Measurements from ENCODE around the gene ADARB1. TPM values are rescaled to one million over a fixed set of nuclear protein-coding genes. Genes with fewer than 3 reads are reported as not detected.
"Not testable (repeated sequence)": the region's sequence is repeated elsewhere in the genome, so short reads cannot be mapped to it uniquely, and the experiment has no call there.

The ADARB1 gene
- polyA plus RNA-seq, 3 donors: 0.40 to 2.6 (median 1.0) TPM

GRCh38 chr21:45143855-45144254 is 69.5 kb downstream of the ADARB1 start:
- no peak overlapping the region for H3K27ac ChIP-seq (ENCODE audit: low read depth in 1 of 2, low read length in 2 of 2)
- Mint-ChIP-seq H3K27me3 (ENCODE audit: low read depth in 3 of 3) (peaks cover 0 to 3% (median 2%) of the 10 kb centered on the region in 3 donors), H3K27ac (no peak overlapping the region), H3K9me3 (no peaks in the 10 kb centered on the region), H3K4me1 (peaks cover 4% of the 10 kb centered on the region), H3K4me3 (no peak overlapping the region), H3K36me3 (peaks cover 0 to 3% of the 10 kb centered on the region in 2 donors)
- no peak overlapping the region for H3K9ac ChIP-seq (ENCODE audit: insufficient read depth, low read length, poor library complexity, severe bottlenecking)
- no peaks in the 10 kb centered on the region for H3K9me3 ChIP-seq (replicated peaks in 1 of 2; ENCODE audit: control insufficient read depth in 1 of 2, insufficient read depth in 1 of 2, low read length in 2 of 2)
- H3K4me3 ChIP-seq (replicated peaks in 1 of 3; ENCODE audit: low read depth in 2 of 3, low read length in 3 of 3): no peak overlapping the region
- H2AFZ ChIP-seq (ENCODE audit: insufficient read depth, low read depth, low read length, poor library complexity, severe bottlenecking): no peak overlapping the region
- WGBS (ENCODE audit: insufficient coverage): 100% methylated on average over 1 of the region's 3 CpGs
- H3K4me1 ChIP-seq (ENCODE audit: control insufficient read depth in 1 of 2, insufficient read depth in 2 of 2, low read length in 2 of 2): no peaks in the 10 kb centered on the region
- H3K79me2 ChIP-seq (ENCODE audit: insufficient read depth, low read length): no peaks in the 10 kb centered on the region
- H3K36me3 ChIP-seq (replicated peaks in 1 of 2; ENCODE audit: control insufficient read depth in 1 of 2, insufficient read depth in 2 of 2, low read length in 2 of 2): no peaks in the 10 kb centered on the region
- no peak for TF ChIP-seq CTCF (IDR thresholded peaks at IDR 0.05)
- no peak for DNase-seq
- no peak overlapping the region for H3K4me2 ChIP-seq (replicated peaks; ENCODE audit: extremely low read depth, low read length, poor library complexity, severe bottlenecking)
- no peaks in the 10 kb centered on the region for H4K20me1 ChIP-seq (ENCODE audit: insufficient read depth, low read length)
- intact Hi-C loops (cut with micrococcal nuclease): loop anchor here (2.0 to 10.0 kb wide), 5 partner anchors 143 to 678 kb away; partner anchors contain the start of gene POFUT2 (in 1 of the 2)
- H3K27me3 ChIP-seq (ENCODE audit: control insufficient read depth in 2 of 2, insufficient read depth in 2 of 2, low read length in 2 of 2): no peaks in the 10 kb centered on the region

- Histone ChIP-seq H4K20me1 (ENCODE audit: insufficient read depth, low read length) (no peaks in the 10 kb centered on the region), H3K4me1 (ENCODE audit: control insufficient read depth in 1 of 2, insufficient read depth in 2 of 2, low read length in 2 of 2) (no peaks in the 10 kb centered on the region), H3K9ac (ENCODE audit: insufficient read depth, low read length, poor library complexity, severe bottlenecking) (no peak overlapping the region), H3K36me3 (replicated peaks in 1 of 2; ENCODE audit: control insufficient read depth in 1 of 2, insufficient read depth in 2 of 2, low read length in 2 of 2) (no peaks in the 10 kb centered on the region), H3K79me2 (ENCODE audit: insufficient read depth, low read length) (no peaks in the 10 kb centered on the region), H3K4me2 (replicated peaks; ENCODE audit: extremely low read depth, low read length, poor library complexity, severe bottlenecking) (no peak overlapping the region), H3K9me3 (replicated peaks in 1 of 2; ENCODE audit: control insufficient read depth in 1 of 2, insufficient read depth in 1 of 2, low read length in 2 of 2) (no peaks in the 10 kb centered on the region), H2AFZ (ENCODE audit: insufficient read depth, low read depth, low read length, poor library complexity, severe bottlenecking) (no peak overlapping the region), H3K27ac (ENCODE audit: low read depth in 1 of 2, low read length in 2 of 2) (no peak overlapping the region), H3K4me3 (replicated peaks in 1 of 3; ENCODE audit: low read depth in 2 of 3, low read length in 3 of 3) (no peak overlapping the region), H3K27me3 (ENCODE audit: control insufficient read depth in 2 of 2, insufficient read depth in 2 of 2, low read length in 2 of 2) (no peaks in the 10 kb centered on the region)
- Mint-ChIP-seq H3K9me3 (no peaks in the 10 kb centered on the region), H3K4me3 (no peak overlapping the region), H3K27ac (no peak overlapping the region), H3K27me3 (ENCODE audit: low read depth in 3 of 3) (peaks cover 1 to 6% (median 2%) of the 10 kb centered on the region in 3 donors), H3K4me1 (peaks cover 4% of the 10 kb centered on the region), H3K36me3 (peaks cover 0 to 3% of the 10 kb centered on the region in 2 donors)
- no peak for DNase-seq
- 100% methylated on average over 7 of the region's 9 CpGs for WGBS (ENCODE audit: insufficient coverage)
- TF ChIP-seq CTCF (IDR thresholded peaks at IDR 0.05): no peak
- intact Hi-C loops (cut with micrococcal nuclease): loop anchor here in 1 of 2 donors (2.0 to 10.0 kb wide), 2 partner anchors 150 to 290 kb away; no protein-coding TSS in a partner anchor
Measured at GRCh38 chr21:45145146-45145545, 70.8 kb downstream of the ADARB1 start.

- H3K27me3 Mint-ChIP-seq (ENCODE audit: low read depth in 3 of 3); H3K36me3 ChIP-seq (replicated peaks in 1 of 2; ENCODE audit: control insufficient read depth in 1 of 2, insufficient read depth in 2 of 2, low read length in 2 of 2); H3K27me3 ChIP-seq (ENCODE audit: control insufficient read depth in 2 of 2, insufficient read depth in 2 of 2, low read length in 2 of 2); H3K27ac ChIP-seq (ENCODE audit: low read depth in 1 of 2, low read length in 2 of 2); H3K9me3 ChIP-seq (replicated peaks in 1 of 2; ENCODE audit: control insufficient read depth in 1 of 2, insufficient read depth in 1 of 2, low read length in 2 of 2); H3K4me1 ChIP-seq (ENCODE audit: control insufficient read depth in 1 of 2, insufficient read depth in 2 of 2, low read length in 2 of 2); H3K9me3 Mint-ChIP-seq; H3K9ac ChIP-seq (ENCODE audit: insufficient read depth, low read length, poor library complexity, severe bottlenecking); H3K36me3 Mint-ChIP-seq; H2AFZ ChIP-seq (ENCODE audit: insufficient read depth, low read depth, low read length, poor library complexity, severe bottlenecking); H3K79me2 ChIP-seq (ENCODE audit: insufficient read depth, low read length); DNase-seq; H3K4me1 Mint-ChIP-seq; H3K4me3 ChIP-seq (replicated peaks in 1 of 3; ENCODE audit: low read depth in 2 of 3, low read length in 3 of 3); H3K4me2 ChIP-seq (replicated peaks; ENCODE audit: extremely low read depth, low read length, poor library complexity, severe bottlenecking); H4K20me1 ChIP-seq (ENCODE audit: insufficient read depth, low read length); H3K4me3 Mint-ChIP-seq: not testable (repeated sequence)
- peak overlapping the region in 1 of 7 donors; percentile 16 for H3K27ac Mint-ChIP-seq
- WGBS (ENCODE audit: insufficient coverage): 93% methylated on average over 15 of the region's 17 CpGs
- intact Hi-C loops (cut with micrococcal nuclease): loop anchor here in 1 of 2 donors (2.0 to 10.0 kb wide), 2 partner anchors 149 to 289 kb away; no protein-coding TSS in a partner anchor
Measured at GRCh38 chr21:45145846-45146245, 71.5 kb downstream of the ADARB1 start.

All from CD14-positive monocyte (primary cell).